Choroid plexus epithelial cell (primary cell): ENCODE data around the gene MYCBPAP.
A peak's percentile ranks its signal among the peaks of the same experiment; 100 is the strongest.

ENCODE experiments used
- DNase-seq: peaks from one replicate; pipeline ENCODE4 v3.0.0-alpha.2; 2010; ENCODE audit warnings: low read depth
- H3K4me3 ChIP-seq: 2 replicates; pipeline ENCODE4 v1.5.1; 2011; ENCODE audit warnings: low read depth, mild to moderate bottlenecking, control low read depth, low read length, moderate library complexity
- CTCF ChIP-seq: conservative IDR thresholded peaks from 2 replicates; pipeline ENCODE4 v1.5.1; 2011; ENCODE audit warnings: low read depth, mild to moderate bottlenecking, control low read depth, inconsistent platforms, low read length, moderate library complexity

MYCBPAP gene

GRCh38 chr17:50508573-50509460 lies 578 bp downstream of the MYCBPAP start:
- peak overlapping the region; percentile 56 for H3K4me3 ChIP-seq
- no peak for DNase-seq
- no peak for TF ChIP-seq CTCF

GRCh38 chr17:50511058-50511457 lies 2.8 kb downstream of the MYCBPAP start:
- peak; percentile 63 for DNase-seq
- no peak for TF ChIP-seq CTCF

GRCh38 chr17:50513495-50513894 lies 5.3 kb downstream of the MYCBPAP start:
- H3K4me3 ChIP-seq: no peak overlapping the region
- no peak for TF ChIP-seq CTCF
- DNase-seq: no peak

More at GRCh38 chr17:50511058-50511457, 2.8 kb downstream of the MYCBPAP start:
- no peak overlapping the region for H3K4me3 ChIP-seq

- DNase-seq: no peak
- H3K4me3 ChIP-seq: no peak overlapping the region
- TF ChIP-seq CTCF: no peak
Observed at GRCh38 chr17:50514388-50514787, 6.1 kb downstream of the MYCBPAP start.

GRCh38 chr17:50514936-50515702 lies 6.9 kb downstream of the MYCBPAP start:
- peak; percentile 41 for DNase-seq
- TF ChIP-seq CTCF: no peak
- H3K4me3 ChIP-seq: no peak overlapping the region

- no peak for TF ChIP-seq CTCF
- DNase-seq: no peak
Observed at GRCh38 chr17:50517011-50517410, 8.8 kb downstream of the MYCBPAP start.

More at GRCh38 chr17:50517011-50517410, 8.8 kb downstream of the MYCBPAP start:
- H3K4me3 ChIP-seq: no peak overlapping the region
